DMS53 treated with DMSO at 0.1 percent for 48 hours (cell line): ENCODE data around the gene SAP30BP.

Source experiments
- DNase-seq: peaks from one replicate; lab custom pipeline; 2025; ENCODE audit not compliant: unreplicated experiment; lab: John Stamatoyannopoulos, UW

The SAP30BP gene

DNA sequence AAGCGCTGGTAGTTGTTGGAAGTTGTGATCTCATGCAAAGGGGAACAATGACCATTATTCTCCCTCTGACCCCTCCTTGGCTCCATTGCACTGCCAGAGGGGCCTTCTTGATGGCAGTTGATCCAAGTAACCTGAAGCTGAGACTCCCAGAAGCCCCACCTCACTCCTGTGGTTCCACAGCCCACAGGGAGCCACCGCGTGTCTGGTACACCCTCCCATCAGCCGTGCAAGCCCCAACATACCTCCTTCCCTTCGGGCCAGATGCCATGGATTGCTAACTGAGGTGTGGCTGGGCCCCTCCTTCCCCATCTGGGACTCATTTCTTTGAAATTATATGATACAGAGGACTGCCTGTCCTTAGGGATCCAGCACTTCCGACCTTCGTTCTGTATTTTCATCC lies 17.8 kb downstream of the SAP30BP start:
- DNase-seq: no peak

GRCh38 chr17:75685499-75685898 lies 18.4 kb downstream of the SAP30BP start:
- no peak for DNase-seq

- DNase-seq: no peak
Measured at GRCh38 chr17:75688209-75688825, 21.2 kb downstream of the SAP30BP start.

DNA sequence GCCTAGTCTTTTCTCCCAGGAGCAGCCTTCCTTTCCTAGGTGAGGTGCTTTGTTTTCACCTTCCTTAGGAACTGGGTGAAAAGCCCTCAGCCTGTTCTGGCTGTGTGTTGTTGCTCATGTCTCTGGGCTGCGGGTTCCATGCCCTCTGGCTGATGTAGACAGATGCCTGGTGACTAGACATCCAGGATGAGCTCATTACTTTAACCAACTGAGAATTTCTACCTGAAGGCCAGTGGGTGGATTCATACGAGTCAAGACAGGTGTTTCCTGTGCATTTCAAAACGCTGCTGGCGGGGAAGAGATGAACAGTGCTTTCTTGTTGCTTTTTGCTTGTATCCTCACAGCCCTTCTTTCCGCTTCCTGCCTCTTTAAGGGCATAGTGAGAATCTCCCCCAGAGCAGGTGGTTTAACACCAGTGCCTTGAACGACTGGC lies 22.3 kb downstream of the SAP30BP start:
- no peak for DNase-seq

GRCh38 chr17:75691371-75691791 lies 24.2 kb downstream of the SAP30BP start:
- DNase-seq: no peak

- DNase-seq: no peak
Measured at GRCh38 chr17:75691801-75692626, 24.9 kb downstream of the SAP30BP start.

- no peak for DNase-seq
Measured at GRCh38 chr17:75692976-75693375, 25.8 kb downstream of the SAP30BP start.

- no peak for DNase-seq
Measured at GRCh38 chr17:75693500-75694481, 26.7 kb downstream of the SAP30BP start.

DNA sequence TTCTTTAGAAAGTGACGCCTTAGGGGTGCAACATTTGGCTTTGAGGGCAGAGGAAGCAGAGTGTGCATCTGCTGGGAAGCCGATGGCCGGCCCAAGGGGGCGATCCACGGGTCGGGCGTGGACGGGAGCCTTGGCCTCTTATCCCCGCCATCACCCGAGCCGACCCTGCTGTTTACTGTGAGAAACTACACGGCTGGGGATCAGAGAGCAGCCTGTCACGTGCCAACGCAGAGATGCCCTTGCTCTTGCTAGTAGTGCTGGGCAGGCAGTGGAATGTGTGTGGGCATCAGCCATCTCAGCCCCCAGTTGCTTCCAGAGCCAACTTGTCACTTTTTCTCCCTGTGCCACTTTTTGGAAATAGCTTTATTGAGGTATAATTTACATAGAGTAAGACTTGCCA lies 27.4 kb downstream of the SAP30BP start:
- no peak for DNase-seq

GRCh38 chr17:75695141-75695829 lies 28.1 kb downstream of the SAP30BP start:
- DNase-seq: no peak

- no peak for DNase-seq
Measured at GRCh38 chr17:75695830-75696271, 28.7 kb downstream of the SAP30BP start.

DNA sequence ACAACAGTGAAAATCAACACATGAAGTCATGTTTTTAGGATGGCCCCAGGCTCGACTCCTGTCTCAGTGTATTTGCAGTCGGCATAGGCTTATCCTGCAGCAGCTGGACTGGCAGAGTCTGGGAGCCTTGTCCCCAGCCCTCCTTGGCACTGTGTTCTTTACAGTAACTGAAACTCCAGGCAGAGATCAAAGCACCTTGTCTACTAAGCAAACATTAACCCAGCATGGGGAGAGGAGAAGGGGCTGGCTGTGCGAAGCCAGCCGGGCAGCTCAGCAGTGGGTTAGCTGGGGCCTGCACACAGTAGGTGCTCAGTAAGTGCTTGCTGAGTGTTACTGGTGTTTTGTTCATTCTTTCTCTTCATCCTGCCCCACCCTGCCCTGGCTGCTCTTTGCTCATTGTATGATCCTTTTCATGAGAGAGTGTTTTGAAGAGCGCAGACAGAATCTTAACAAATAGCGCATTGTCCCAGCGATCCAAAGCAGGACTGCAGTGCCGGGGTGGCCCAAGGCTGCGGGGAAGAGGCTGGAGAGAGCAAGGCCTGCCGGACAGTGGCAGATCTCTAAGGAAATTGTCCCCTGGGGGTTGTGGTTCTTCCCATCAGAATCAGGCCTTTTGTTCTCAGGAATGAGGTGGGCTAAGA lies 30.6 kb downstream of the SAP30BP start:
- no peak for DNase-seq

- DNase-seq: no peak
Measured at GRCh38 chr17:75698659-75699058, 31.5 kb downstream of the SAP30BP start.

DNA sequence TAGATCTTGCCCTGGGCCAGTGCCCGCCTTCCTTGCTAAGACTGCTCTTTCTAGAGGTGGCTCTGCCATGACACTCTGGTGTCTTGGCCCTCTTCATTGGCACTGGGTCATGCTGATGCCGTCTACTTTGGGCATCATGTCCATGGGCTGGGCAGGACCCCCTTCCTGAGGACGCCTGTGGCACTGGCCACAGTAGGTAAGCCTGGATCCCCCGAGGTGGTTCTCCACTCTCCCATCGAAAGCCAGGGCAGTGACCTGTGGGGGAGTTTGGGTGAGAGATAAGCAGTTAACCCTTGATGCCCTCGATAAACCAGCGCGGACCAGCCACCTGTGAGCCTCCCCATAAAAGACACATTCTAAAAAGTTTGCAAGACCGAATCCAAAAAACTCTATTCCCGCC lies 34.1 kb downstream of the SAP30BP start:
- no peak for DNase-seq

DNA sequence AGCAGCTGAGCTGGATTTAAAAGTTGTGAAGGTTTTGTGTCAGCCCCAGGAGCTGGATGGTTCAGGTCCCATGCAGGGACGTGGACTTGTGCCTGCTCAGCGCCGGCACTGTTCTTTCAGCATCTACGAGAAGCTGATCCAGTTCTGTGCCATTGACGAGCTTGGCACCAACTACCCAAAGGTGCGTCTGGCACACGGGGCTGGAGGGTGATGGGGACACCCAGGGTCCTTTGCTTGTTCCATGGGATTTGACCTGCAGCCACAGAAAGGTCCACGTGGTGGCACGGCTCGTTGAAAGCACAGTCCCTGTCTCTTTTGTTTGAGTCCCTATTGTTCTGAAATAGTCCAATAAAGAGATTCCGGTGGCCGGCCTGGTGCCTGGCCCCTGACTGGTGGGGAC lies 36.1 kb downstream of the SAP30BP start:
- DNase-seq: no peak

DNA sequence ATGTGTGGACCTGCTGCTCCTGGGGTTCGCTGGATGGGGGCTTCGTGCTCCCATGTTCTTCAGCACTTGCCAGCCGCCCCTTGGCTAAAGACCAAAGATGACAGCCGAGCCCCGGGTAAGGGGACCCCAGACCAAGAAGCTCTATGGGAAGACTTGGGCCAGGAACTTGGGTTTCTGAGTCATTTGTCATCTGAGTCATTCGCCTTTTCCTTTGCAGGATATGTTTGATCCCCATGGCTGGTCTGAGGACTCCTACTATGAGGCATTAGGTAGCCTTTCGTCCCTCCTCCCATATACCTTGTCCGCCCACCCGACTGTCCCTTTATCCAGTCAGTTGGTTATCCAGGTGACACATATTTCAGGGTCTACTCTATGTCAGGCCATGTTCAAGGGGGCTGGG lies 36.5 kb downstream of the SAP30BP start:
- DNase-seq: no peak

DNA sequence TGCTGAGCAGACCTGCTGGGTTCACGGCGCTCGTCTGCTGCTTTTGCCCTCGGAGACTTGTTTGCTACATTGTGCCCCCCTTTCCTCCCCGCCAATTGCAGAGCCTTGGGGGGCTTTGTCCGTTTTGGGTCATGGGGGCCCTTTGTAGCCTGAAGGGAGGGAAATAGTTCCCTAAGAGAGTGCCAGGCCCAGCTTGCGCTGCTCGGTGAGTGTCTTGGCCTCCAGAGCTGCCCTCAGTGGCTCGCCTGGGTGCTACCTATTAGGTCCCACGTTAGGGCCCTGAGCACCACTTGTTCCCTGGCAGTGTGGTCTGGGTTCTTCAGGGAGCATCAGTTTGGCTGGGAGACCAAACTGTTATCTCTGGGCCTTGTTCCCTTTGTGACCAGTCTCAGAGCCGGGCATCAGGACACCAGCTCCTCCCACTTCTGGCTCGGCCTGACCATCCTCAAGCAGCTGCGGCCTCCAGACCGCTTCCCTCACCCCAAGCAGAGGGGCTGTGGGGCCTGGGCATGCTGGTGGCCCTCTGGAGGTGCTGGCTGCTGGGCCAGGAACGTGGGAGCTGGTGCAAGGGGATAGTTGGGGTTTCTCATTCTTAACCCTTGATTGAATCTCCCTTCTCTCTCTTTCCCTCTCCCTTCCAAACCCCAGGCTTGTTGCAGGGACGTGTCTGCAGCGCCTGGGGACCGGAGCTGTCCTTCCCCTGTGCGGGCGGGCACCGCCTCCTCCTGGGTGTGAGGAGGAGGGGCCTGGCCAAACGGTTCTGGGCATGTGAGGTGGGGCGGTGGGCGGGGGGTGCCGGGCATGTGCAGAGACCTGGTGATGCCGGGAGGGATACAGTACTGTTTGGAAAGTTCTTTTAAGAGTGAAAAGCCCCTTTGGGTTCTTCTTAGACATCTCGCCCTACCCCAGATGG lies 38.1 kb downstream of the SAP30BP start:
- DNase-seq: no peak

GRCh38 chr17:75706042-75706728 lies 39.0 kb downstream of the SAP30BP start:
- no peak for DNase-seq
